Astrocyte of the spinal cord (primary cell): ENCODE results near the gene KRTAP1-3.
A peak's percentile ranks its signal among the peaks of the same experiment; 100 is the strongest.
"Not testable (repeated sequence)": the region's sequence is repeated elsewhere in the genome, so short reads cannot be mapped to it uniquely, and the experiment has no call there.

Source experiments
- DNase-seq: peaks from one replicate; pipeline ENCODE4 v3.0.0; 2011; ENCODE audit warnings: low read depth, low spot score
- H3K4me3 ChIP-seq: 2 replicates; pipeline ENCODE4 v1.5.1; 2011; ENCODE audit warnings: low read depth, mild to moderate bottlenecking, low read length, moderate library complexity
- CTCF ChIP-seq: IDR thresholded peaks from 2 replicates; pipeline ENCODE4 v1.5.1; 2012; ENCODE audit warnings: low read depth, mild to moderate bottlenecking, low read length, inconsistent platforms
- in situ Hi-C: cut with HindIII; loops from 2 replicates; pipeline ENCODE4 v1.10.0; 2017; ENCODE audit warnings: low sequenced_read_pairs

Gene KRTAP1-3

GRCh38 chr17:41049110-41049509, 14.4 kb upstream of the KRTAP1-3 start:
- DNase-seq, result peak; percentile 74
- in situ Hi-C loops, result no loop called here
- TF ChIP-seq CTCF, result no peak
- H3K4me3 ChIP-seq, result no peak overlapping the region

- no peak overlapping the region for H3K4me3 ChIP-seq
- DNase-seq, result peak; percentile 41
Observed at GRCh38 chr17:41048441-41048840, 13.8 kb upstream of the KRTAP1-3 start.

GRCh38 chr17:41046735-41047465, 12.2 kb upstream of the KRTAP1-3 start, which contains the start of gene KRTAP2-1:
Gene KRTAP2-1, minus strand, starts transcription at chr17:41047316. Its CDS starts 49 bp downstream, at chr17:41047267.
- H3K4me3 ChIP-seq, DNase-seq, in situ Hi-C loops: not testable (repeated sequence)

More at GRCh38 chr17:41048441-41048840, 13.8 kb upstream of the KRTAP1-3 start:
- no peak for TF ChIP-seq CTCF
- in situ Hi-C loops, result no loop called here

- DNase-seq, result no peak
- TF ChIP-seq CTCF, result no peak
- in situ Hi-C loops, result no loop called here
- H3K4me3 ChIP-seq, result no peak overlapping the region
Observed at GRCh38 chr17:41042953-41043352, 8.3 kb upstream of the KRTAP1-3 start.

GRCh38 chr17:41040783-41041571, 6.3 kb upstream of the KRTAP1-3 start, which contains the start of gene KRTAP1-1:
Gene KRTAP1-1, minus strand, starts transcription at chr17:41041450. Its CDS starts 53 bp downstream, at chr17:41041397.
- DNase-seq, result peak; percentile 43
- in situ Hi-C loops, H3K4me3 ChIP-seq: not testable (repeated sequence)

GRCh38 chr17:41037853-41038350, 3.2 kb upstream of the KRTAP1-3 start:
- TF ChIP-seq CTCF, result no peak
- no peak overlapping the region for H3K4me3 ChIP-seq
- in situ Hi-C loops, result no loop called here
- no peak for DNase-seq

- in situ Hi-C loops, result no loop called here
- no peak for TF ChIP-seq CTCF
- no peak within 1 kb of the TSS for H3K4me3 ChIP-seq
- DNase-seq, result no peak
Observed at GRCh38 chr17:41029633-41030245, 4.9 kb downstream of the KRTAP1-3 start, which contains the start of gene KRTAP1-4. Gene KRTAP1-4, minus strand, starts transcription at chr17:41030195. Its CDS starts 117 bp downstream, at chr17:41030078.
